Measurements from ENCODE around the gene B4GALT5.

Gene B4GALT5

GRCh38 chr20:49635866-49636265, 77.8 kb downstream of the B4GALT5 start:
- TF ChIP-seq CTCF (IDR thresholded peaks at IDR 0.05): no peak

GRCh38 chr20:49635166-49635565, 78.5 kb downstream of the B4GALT5 start:
- Histone ChIP-seq H3K4me2 (ENCODE audit: low read length) (no peak overlapping the region), H3K27ac (no peak overlapping the region), H3K27me3 (ENCODE audit: control insufficient read depth, insufficient read depth, low read length) (no peaks in the 10 kb centered on the region), H3K9me3 (ENCODE audit: control insufficient read depth, low read length) (no peaks in the 10 kb centered on the region), H3K9ac (no peak overlapping the region), H3K4me3 (ENCODE audit: low read depth, low read length) (no peak overlapping the region), H3K79me2 (no peaks in the 10 kb centered on the region), H2AFZ (no peak overlapping the region), H3K36me3 (ENCODE audit: control insufficient read depth, insufficient read depth, low read length) (no peaks in the 10 kb centered on the region), H3K4me1 (no peaks in the 10 kb centered on the region)
- TF ChIP-seq CTCF (IDR thresholded peaks at IDR 0.05): no peak

More at GRCh38 chr20:49635866-49636265, 77.8 kb downstream of the B4GALT5 start:
- H3K4me2 ChIP-seq (ENCODE audit: low read length): no peak overlapping the region
- no peak overlapping the region for H2AFZ ChIP-seq
- H3K79me2 ChIP-seq: no peaks in the 10 kb centered on the region
- no peaks in the 10 kb centered on the region for H3K4me1 ChIP-seq
- no peak overlapping the region for H3K4me3 ChIP-seq (ENCODE audit: low read depth, low read length)
- H3K9ac ChIP-seq: no peak overlapping the region
- H3K9me3 ChIP-seq (ENCODE audit: control insufficient read depth, low read length): no peaks in the 10 kb centered on the region
- no peak overlapping the region for H3K27ac ChIP-seq
- no peaks in the 10 kb centered on the region for H3K36me3 ChIP-seq (ENCODE audit: control insufficient read depth, insufficient read depth, low read length)
- no peaks in the 10 kb centered on the region for H3K27me3 ChIP-seq (ENCODE audit: control insufficient read depth, insufficient read depth, low read length)

- no peak overlapping the region for H3K9ac ChIP-seq
- no peak for TF ChIP-seq CTCF (IDR thresholded peaks at IDR 0.05)
- H3K79me2 ChIP-seq: no peaks in the 10 kb centered on the region
- no peaks in the 10 kb centered on the region for H3K9me3 ChIP-seq (ENCODE audit: control insufficient read depth, low read length)
- H3K27me3 ChIP-seq (ENCODE audit: control insufficient read depth, insufficient read depth, low read length): no peaks in the 10 kb centered on the region
- no peaks in the 10 kb centered on the region for H3K36me3 ChIP-seq (ENCODE audit: control insufficient read depth, insufficient read depth, low read length)
- no peak overlapping the region for H2AFZ ChIP-seq
- H3K4me2 ChIP-seq (ENCODE audit: low read length): no peak overlapping the region
- H3K4me1 ChIP-seq: no peaks in the 10 kb centered on the region
- no peak overlapping the region for H3K27ac ChIP-seq
- H3K4me3 ChIP-seq (ENCODE audit: low read depth, low read length): no peak overlapping the region
Measured at GRCh38 chr20:49634116-49634515, 79.6 kb downstream of the B4GALT5 start.

GRCh38 chr20:49633643-49634042, 80.0 kb downstream of the B4GALT5 start:
- no peak overlapping the region for H3K27ac ChIP-seq
- no peaks in the 10 kb centered on the region for H3K9me3 ChIP-seq (ENCODE audit: control insufficient read depth, low read length)
- no peak for TF ChIP-seq CTCF (IDR thresholded peaks at IDR 0.05)
- H3K4me1 ChIP-seq: no peaks in the 10 kb centered on the region
- H3K4me2 ChIP-seq (ENCODE audit: low read length): no peak overlapping the region
- H3K36me3 ChIP-seq (ENCODE audit: control insufficient read depth, insufficient read depth, low read length): no peaks in the 10 kb centered on the region
- H3K9ac ChIP-seq: no peak overlapping the region
- H3K27me3 ChIP-seq (ENCODE audit: control insufficient read depth, insufficient read depth, low read length): no peaks in the 10 kb centered on the region
- H2AFZ ChIP-seq: no peak overlapping the region
- H3K79me2 ChIP-seq: no peaks in the 10 kb centered on the region
- no peak overlapping the region for H3K4me3 ChIP-seq (ENCODE audit: low read depth, low read length)

GRCh38 chr20:49633023-49633422, 80.7 kb downstream of the B4GALT5 start:
- no peak overlapping the region for H2AFZ ChIP-seq
- H3K9me3 ChIP-seq (ENCODE audit: control insufficient read depth, low read length): no peaks in the 10 kb centered on the region
- no peak overlapping the region for H3K27ac ChIP-seq
- no peak overlapping the region for H3K9ac ChIP-seq
- no peaks in the 10 kb centered on the region for H3K36me3 ChIP-seq (ENCODE audit: control insufficient read depth, insufficient read depth, low read length)
- no peaks in the 10 kb centered on the region for H3K4me1 ChIP-seq
- no peak overlapping the region for H3K4me2 ChIP-seq (ENCODE audit: low read length)
- H3K4me3 ChIP-seq (ENCODE audit: low read depth, low read length): no peak overlapping the region
- TF ChIP-seq CTCF (IDR thresholded peaks at IDR 0.05): no peak
- H3K27me3 ChIP-seq (ENCODE audit: control insufficient read depth, insufficient read depth, low read length): no peaks in the 10 kb centered on the region
- no peaks in the 10 kb centered on the region for H3K79me2 ChIP-seq
